Breast epithelium (tissue), 4 donors: ENCODE data around the gene ABL2. TPM values are rescaled to one million over a fixed set of nuclear protein-coding genes. Genes with fewer than 3 reads are reported as not detected.

Experiments used
- DNase-seq, 2 donors: peaks; one replicate each; pipeline ENCODE4 v3.0.0-alpha.2; 2019; ENCODE audit warnings: low spot score in 2 of 2
- H3K27ac ChIP-seq, 2 donors: fragments of 200-600 bp; sonication (generic) in 1 of 2; one replicate each; pipeline ENCODE4 v1.5.1; 2016 to 2019; ENCODE audit warnings: mild to moderate bottlenecking in 1 of 2
- H3K27me3 ChIP-seq, 2 donors: fragments of 200-600 bp; sonication (generic) in 1 of 2; one replicate each; pipeline versions ENCODE4 v1.5.1 to v1.6.0; 2017 to 2019; ENCODE audit warnings: control low read depth in 1 of 2, mild to moderate bottlenecking in 1 of 2
- H3K36me3 ChIP-seq: fragments of 200-600 bp; one replicate; pipeline ENCODE4 v1.5.1; 2019
- H3K4me1 ChIP-seq, 2 donors: fragments of 200-600 bp; sonication (generic); one replicate each; pipeline ENCODE4 v1.5.1; 2016 to 2019; ENCODE audit warnings: control low read depth in 1 of 2
- H3K4me3 ChIP-seq, 3 donors: fragments of 200-600 bp; sonication (generic); 1 replicate in 2 of 3; 2 replicates in 1 of 3; pipeline ENCODE4 v1.5.1; 2016 to 2019; ENCODE audit warnings: mild to moderate bottlenecking in 3 of 3, moderate library complexity in 2 of 3
- H3K9me3 ChIP-seq, 2 donors: fragments of 200-600 bp; sonication (generic) in 1 of 2; one replicate each; pipeline ENCODE4 v1.5.1; 2016 to 2019; ENCODE audit warnings: control low read depth in 1 of 2
- POLR2A ChIP-seq: fragments of 450-650 bp; IDR thresholded peaks from one replicate; pipeline ENCODE4 v1.6.1; 2016; ENCODE audit warnings: antibody characterized with exemption, mild to moderate bottlenecking, moderate library complexity
- intact Hi-C: fragments of 100-400 bp; cut with DNase I; formaldehyde crosslinking; loops from one replicate; pipeline ENCODE4 v1.15.1; 2023; ENCODE audit warnings: low total_unique reads
- total RNA-seq, 3 donors: library from RNA; depleted of rRNA; stranded (reverse); fragments of >200 nt; gene quantifications; one replicate each; pipeline ENCODE4 v1.1.0, GENCODE V29; 2016

Gene ABL2
- total RNA-seq, 3 donors from 2014 or later: 23.9 to 27.4 (median 24.3) TPM

GRCh38 chr1:179052776-179053175 is 176.7 kb downstream of the ABL2 start:
- H3K36me3 ChIP-seq: peaks cover 4% of the 10 kb centered on the region
- intact Hi-C loops: no loop called here
- no peak for TF ChIP-seq POLR2A
- H3K9me3 ChIP-seq: no peaks in the 10 kb centered on the region
- H3K4me3 ChIP-seq: no peak overlapping the region
- H3K27ac ChIP-seq: no peak overlapping the region
- no peak for DNase-seq
- H3K4me1 ChIP-seq: no peaks in the 10 kb centered on the region
- no peaks in the 10 kb centered on the region for H3K27me3 ChIP-seq

Other genes with a start within 250 kb of the ABL2 start
- 10 to 100 TPM; 24.3 to 28.8 (median 28.0) TPM for gene FAM20B, start 203.8 kb downstream of the ABL2 start, total RNA-seq
- gene TOR3A, start 147.6 kb downstream of the ABL2 start, total RNA-seq: 10 to 100 TPM; 32.8 to 50.5 (median 35.6) TPM
- 10 to 100 TPM; 18.7 to 28.2 (median 22.4) TPM for gene SOAT1, start 64.1 kb upstream of the ABL2 start, total RNA-seq
- 1 to 10 TPM in 1 of 3 donors, under 1 TPM in 2; 0.48 to 1.8 (median 0.98) TPM for gene AXDND1, start 136.3 kb upstream of the ABL2 start, total RNA-seq